Renal cortex interstitium (tissue), 11 donors: ENCODE results near the gene ALDH2. TPM values are rescaled to one million over a fixed set of nuclear protein-coding genes. Genes with fewer than 3 reads are reported as not detected.
A peak's percentile ranks its signal among the peaks of the same experiment; 100 is the strongest.
"Not testable (repeated sequence)": the region's sequence is repeated elsewhere in the genome, so short reads cannot be mapped to it uniquely, and the experiment has no call there.

Source experiments
- DNase-seq, 11 donors: peaks; one replicate each; pipeline ENCODE4 v3.0.0-alpha.2; 2013; ENCODE audit warnings: low read depth in 9 of 11, low spot score in 4 of 11; ENCODE audit errors: extremely low read depth in 1 of 11
- polyA plus RNA-seq, 3 donors: library from polyadenylated mRNA; unstranded; fragments of 120-200 nt; gene quantifications; one replicate each; pipeline ENCODE4 v1.2.1, GENCODE V29; 2013; ENCODE audit not compliant: insufficient read length in 3 of 3

The ALDH2 gene
- polyA plus RNA-seq, 3 donors: 97.2 to 119 (median 101) TPM

DNA sequence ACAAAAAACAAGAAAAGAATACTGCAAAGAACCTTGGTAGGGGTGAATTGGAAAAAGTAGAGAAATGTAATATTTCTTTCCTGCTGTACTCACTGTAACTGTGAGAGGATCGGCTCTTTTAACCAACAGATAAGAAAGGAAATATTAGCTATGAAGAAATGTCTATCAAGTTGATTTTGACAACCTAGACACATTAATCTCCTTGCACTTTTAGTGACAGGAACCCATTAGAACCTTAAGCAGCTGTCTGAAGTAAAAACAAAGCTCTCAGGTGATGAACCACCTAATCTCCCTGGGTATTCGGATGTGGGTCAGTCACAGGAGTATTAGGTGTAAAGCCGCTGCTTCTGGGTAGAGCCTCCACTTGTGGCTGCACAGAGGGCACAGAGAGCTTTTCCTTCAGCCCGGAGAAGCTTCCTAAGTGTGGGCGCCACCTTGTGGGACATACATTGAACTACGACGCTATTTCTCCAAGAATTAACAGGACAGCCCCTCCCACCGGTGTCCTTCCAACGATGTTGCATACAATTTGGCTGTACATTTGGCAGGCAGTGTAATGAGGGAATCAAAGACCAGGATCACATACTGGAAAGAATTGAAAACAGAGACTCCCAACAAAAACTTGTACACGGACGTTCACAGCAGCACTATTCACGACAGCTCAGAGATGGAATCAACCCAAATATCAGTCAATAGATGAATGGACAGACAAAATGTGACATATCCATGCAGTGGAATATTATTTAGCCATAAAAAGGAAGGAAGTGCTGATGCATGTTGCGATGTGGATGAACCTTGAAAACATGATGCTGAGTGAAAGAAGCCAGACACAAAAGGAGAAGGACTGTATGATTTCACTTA, 46.4 kb downstream of the ALDH2 start:
- peak; percentile 51 to 80 (median 68) for DNase-seq

DNA sequence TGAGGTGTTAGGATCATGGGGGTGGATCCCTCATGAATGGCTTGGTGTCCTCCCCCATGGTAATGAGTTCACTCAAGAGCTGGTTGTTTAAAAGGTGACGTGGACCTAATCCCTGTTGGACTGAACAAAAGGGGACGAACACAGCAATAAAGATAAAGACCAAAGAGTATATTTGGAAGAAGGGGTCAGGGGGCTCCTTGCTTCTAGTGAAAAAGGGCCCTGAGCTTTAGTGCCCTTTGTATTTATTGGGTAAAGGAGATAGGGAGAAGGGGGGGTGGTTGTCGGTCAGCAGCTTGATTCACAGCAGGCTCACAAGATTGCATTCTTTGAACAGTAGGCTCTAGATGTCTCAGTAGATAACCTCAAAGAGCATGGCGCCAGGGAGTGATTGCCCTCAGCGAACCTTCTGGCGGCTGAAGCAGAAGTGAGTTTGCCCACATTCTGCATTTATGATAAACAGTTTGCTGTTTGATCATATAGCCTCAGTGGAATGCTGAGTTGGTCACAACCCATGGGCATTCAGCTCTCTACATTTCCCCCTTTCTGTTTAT, 49.4 kb downstream of the ALDH2 start:
- DNase-seq: no peak

DNA sequence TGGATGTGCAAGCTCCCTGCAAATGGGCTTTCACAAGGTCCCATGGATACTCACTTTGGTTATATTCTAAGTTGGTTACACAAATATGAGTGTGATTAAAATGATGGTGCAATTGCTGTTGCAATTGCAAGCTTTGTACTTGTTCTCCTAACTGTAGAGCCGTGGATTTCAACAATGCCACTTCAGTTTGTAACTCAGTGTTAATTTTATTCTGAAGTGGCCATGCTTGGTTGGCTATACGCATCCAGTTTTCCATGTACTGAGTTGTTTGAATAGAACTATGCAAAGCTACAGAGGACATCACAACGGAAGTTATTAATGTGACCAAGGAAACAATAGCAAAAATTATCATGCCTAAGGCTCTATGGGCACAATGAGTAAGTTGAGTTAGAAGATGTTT, 50.2 kb downstream of the ALDH2 start:
- DNase-seq: not testable (repeated sequence)

DNA sequence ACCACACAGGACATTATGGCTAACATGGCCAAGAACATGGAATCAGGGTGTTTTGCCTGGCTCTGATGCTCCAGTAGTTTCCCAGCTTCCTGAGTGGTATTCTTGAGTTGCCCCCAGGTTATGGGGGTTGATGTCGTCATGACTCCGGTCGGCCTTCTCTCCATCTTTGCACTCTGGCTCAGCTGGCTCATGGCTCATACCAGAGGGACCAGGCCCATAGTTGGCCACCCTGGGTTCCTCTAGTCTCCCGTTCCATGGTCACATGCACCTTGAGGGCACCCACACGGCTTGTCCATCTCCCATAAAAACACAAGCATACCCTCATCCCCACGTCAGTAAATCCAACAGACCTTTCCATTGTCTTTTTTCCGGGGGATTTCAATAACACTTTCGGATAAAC, 51.6 kb downstream of the ALDH2 start:
- DNase-seq: no peak

DNA sequence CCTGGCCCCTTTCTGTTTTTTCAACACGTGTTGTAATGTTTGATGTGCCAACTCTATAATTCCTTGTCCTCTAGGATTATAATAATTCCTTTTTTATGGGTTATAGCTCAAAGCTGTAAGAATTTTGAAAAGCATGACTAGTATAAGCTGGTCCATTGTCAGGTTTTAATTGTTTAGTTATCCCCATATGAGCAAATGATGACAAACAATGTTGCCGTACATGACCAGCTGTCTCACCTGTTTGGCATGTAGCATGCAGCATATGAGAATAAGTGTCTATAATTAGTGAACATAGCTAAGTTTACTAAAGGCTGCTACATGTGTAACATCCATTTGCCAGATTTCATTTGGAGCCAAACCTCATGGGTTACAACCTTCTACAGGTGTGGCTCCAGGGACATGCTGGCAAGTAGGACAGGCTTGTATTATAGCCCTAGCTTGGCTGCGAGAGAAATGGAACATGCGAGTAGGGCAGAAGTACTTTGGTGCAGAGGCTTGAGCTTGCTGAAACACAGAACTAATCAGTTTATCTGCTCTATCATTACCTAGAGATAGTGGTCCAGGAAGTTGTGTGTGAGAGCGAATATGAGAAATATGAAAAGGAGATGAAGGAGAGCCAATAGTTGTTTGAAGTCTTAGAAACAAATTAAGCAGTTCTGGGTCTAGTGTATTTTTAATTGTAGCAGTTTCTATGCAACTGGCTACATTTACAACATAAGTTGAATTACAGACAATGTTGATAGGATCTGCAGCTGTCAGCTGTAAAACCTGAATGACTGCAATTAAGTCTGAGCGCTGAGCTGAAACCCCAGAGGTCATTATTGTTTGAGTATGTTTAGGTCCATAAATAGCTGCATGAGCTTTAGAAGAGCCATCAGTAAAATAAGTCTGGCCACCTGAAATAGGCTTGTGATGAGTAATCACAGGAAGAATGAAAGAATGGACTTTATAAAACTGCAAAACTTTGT, 52.7 kb downstream of the ALDH2 start:
- DNase-seq: peak in 2 of 11 donors; percentile 22 to 38

DNA sequence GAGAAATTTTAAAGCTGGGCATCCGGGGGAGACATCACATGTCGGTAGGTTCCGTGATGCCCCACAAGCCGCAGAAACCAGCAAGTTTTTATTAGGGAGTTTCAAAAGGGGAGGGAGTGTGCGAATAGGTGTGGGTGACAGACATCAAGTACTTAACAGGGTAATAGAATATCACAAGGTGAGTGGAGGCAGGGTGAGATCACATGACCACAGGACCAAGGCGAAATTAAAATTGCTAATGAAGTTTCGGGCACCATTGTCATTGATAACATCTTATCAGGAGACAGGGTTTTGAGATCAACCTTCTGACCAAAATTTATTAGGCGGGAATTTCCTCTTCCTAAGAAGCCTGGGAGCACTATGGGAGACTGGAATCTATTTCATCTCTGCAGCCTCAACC, 54.1 kb downstream of the ALDH2 start:
- DNase-seq: not testable (repeated sequence)

DNA sequence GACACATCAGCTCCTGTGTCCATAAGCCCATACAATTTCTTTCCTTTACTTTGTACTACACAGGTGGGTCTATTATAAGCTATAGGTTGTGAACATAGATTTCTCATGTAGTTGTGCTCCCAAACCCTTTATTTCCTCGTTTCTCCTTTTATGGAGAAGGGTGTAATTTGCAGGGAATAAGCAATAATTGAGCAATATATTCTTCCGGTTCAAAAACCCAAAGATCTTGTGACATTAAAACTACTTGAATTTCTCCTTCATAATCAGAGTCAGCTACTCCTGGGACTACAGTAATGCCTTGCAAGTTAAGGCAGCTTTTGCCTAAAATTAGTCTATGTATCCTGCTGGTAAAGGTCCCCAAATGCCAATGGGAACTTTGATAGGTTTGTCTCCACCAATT, 56.2 kb downstream of the ALDH2 start:
- DNase-seq: no peak

DNA sequence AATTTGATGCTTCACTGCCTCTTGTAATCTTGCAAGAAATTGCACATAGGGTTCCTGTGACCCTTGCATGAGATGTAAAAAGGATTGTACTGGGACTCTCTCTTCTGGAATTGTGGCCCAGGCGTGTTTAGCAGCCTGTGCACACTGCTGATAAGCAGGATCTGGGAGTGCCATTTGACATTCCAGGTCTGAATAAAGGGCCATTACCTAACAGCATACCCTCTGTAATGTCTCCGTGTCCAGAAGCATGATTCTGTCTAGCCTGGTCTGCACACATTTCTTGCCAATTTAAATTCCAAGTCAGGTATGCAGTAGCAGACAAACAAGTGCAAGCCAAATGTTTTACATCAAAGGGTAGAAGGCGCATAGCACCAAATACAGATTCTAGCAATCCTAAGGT, 57.2 kb downstream of the ALDH2 start:
- DNase-seq: no peak

DNA sequence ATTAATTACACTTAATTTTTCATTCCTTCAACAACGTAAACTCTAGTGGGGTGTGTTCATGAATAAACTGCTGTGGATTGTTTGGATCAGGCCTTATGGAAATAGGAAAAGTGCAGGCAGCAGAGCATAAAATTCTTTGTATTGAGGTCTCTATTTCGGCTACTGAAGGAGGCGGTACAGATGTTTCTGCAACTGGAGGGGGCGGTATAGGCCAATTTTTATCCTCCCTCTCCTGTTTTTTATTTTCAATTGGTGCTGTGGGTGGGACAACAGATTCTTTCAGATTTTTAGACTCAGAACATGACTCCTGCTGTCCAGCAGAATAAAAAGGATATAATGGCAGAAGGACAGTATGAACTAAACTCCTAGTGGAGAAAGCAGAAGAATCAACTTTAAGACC, 57.6 kb downstream of the ALDH2 start:
- not testable (repeated sequence) for DNase-seq

DNA sequence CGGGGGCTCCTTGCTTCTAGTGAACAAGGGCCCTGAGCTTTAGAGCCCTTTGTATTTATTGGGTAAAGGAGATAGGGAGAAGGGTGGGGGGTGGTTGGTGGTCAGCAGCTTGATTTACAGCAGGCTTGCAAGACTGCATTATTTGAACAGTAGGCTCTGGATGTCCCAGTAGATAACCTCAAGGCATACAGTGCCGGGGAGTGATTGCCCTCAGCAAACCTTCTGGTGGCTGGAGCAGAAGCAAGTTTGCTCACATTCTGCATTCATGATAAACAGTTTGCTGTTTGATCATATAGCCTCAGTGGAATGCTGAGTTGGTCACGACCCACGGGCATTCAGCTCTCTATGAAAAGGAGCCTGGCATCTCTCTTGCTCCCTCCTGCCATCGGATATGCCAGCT, 58.8 kb downstream of the ALDH2 start:
- DNase-seq: no peak

DNA sequence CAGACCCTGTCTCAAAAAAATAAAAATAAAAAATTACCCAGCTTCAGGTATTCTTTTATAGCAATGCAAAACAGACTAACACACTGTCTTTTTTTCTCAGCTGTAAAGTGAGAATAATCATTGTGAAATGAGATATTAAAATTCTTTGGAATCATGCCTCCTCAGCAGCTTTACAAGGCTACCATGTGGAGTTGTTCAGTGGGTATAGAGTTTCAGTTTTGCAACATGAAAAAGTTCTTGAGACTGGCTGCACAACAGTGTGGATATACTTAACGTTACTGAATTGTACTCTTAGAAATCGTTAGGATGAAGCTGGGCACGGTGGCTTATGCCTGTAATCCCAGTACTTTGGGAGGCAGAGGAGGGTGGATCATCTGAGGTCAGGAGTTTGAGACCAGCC, 59.6 kb downstream of the ALDH2 start:
- DNase-seq: no peak

DNA sequence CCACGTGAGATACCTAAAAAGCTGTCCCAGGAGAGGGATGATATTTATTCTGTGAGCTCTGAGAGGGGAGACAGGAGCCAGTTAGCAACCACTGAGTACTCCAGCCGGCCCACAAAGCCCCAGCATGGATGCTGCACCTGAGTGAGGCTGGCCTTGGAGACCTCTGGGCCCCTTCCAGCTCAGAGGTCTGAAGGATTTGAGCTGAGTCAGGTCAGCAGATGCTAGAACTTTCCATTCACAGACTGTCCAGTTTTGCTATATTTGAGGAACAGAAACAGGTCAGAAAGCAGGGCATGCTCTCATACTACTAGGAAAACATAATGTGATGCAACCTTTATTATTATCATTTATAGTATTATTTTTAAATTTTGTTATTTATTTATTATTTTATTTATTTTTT, 60.3 kb downstream of the ALDH2 start:
- no peak for DNase-seq

DNA sequence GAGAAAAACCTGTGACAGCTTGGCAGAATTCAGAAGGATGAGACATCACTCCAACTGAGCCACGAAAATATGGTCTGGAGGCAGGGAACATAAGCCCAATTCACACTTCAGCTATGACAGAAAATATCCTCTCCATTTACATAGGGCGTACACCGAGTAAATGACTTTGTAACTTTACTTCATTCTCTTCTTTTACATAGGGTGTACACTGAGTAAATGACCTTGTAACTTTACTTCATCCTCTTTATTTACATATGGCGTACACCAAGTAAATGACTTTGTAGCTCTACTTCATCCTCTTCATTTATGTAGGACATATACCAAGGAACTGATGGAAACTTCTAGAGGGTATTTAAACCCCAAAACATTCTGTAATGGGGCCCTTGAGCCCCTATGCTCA, 61.2 kb downstream of the ALDH2 start:
- no peak for DNase-seq

DNA sequence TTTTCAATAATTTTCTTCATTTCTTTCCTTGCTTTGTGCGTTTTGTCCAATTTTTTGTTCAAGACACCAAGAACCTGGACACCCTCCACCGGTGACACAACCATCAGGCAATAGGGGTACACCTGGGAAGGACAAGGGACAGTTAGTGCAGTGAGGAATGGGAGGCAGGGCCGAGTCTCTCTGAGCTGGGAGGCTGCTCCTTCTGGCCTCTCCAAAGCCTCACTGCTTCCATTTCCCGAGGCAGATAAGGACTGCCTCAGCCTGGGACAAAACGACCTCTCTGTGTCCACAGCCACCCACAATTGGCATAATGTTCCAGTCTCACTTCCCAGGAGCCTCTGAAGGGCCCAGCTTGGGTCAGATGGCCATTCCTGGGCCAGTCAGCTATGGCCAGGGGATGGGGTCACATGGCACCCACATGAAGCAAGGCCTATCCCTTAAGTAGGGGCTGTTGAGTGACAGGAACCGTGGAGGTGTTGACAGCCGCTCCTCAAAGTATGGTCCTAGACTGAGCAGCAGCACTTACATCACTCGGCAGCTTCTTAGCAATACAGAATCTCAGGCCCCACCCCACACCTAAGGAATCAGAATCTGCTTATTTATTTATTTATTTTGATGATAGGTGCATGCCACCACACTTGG, 61.7 kb downstream of the ALDH2 start:
- DNase-seq: no peak

DNA sequence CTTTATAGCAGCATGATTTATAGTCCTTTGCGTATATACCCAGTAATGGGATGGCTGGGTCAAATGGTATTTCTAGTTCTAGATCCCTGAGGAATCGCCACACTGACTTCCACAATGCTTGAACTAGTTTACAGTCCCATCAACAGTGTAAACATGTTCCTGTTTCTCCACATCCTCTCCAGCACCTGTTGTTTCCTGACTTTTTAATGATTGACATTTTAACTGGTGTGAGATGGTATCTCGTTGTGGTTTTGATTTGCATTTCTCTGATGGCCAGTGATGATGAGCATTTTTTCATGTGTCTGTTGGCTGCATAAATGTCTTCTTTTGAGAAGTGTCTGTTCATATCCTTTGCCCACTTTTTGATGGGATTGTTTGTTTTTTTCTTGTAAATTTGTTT, 62.9 kb downstream of the ALDH2 start:
- DNase-seq: not testable (repeated sequence)

DNA sequence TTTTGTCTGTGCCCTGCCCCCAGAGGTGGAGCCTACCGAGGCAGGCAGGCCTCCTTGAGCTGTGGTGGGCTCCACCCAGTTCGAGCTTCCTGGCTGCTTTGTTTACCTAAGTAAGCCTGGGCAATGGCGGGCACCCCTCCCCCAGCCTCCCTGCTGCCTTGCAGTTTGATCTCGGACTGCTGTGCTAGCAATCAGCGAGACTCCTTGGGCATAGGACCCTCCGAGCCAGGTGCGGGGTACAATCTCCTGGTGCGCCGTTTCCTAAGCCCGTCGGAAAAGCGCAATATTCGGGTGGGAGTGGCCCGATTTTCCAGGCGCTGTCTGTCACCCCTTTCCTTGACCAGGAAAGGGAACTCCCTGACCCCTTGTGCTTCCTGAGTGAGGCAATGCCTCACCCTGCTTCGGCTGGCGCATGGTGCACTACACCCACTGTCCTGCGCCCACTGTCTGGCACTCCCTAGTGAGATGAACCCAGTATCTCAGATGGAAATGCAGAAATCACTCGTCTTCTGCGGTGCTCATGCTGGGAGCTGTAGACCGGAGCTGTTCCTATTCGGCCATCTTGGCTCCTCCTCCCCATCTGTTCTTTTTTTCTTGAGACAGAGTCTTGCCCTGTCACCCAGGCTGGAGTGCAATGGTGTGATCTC, 68.1 kb downstream of the ALDH2 start:
- DNase-seq: not testable (repeated sequence)

DNA sequence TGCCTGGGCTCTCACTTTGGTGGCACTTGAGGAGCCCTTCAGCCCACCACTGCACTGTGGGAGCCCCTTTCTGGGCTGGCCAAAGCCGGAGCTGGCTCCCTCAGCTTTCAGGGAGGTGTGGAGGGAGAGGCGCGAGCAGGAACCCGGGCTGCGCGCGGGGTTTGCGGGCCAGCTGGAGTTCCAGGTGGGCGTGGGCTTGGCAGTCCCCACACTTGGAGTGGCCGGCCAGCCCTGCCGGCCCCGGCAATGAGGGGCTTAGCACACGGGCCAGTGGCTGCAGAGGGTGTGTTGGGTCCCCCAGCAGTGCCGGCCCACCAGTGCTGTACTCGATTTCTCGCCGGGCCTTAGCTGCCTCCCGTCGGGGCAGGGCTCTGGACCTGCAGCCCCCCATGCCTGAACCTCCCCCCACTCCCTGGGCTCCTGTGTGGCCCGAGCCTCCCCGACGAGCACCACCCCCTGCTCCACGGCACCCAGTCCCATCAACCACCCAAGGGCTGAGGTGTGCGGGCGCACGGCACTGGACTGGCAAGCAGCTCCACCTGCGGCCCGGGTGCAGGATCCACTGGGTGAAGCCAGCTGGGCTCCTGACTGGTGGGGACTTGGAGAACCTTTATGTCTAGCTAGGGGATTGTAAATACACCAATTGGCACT, 68.9 kb downstream of the ALDH2 start:
- not testable (repeated sequence) for DNase-seq

DNA sequence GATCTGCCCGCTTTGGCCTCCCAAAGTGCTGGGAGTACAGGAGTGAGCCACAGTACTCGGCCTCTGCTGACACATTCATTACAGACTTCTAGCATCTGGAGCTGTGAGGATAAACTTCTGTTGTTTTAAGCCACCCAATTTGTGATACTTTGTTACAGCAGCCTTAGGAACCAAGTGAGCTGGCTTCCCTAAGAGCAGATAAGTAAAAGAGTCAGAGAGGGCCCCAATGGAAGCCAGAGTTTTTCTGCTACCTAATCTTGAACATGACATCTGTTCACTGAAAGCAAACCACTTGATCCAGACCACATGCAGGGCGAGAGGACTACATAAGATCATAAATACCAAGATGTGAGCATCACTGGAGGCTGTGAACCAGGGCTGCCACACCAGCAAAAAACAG, 71.6 kb downstream of the ALDH2 start:
- DNase-seq: no peak
